Mucosa of descending colon (tissue), 3 donors: ENCODE data around the gene ASNSD1. TPM values are rescaled to one million over a fixed set of nuclear protein-coding genes. Genes with fewer than 3 reads are reported as not detected.

Experiments
- ATAC-seq: fragments of 200-7000 bp; cut with Tn5 transposase; one replicate; pipeline ENCODE4 v1.9.1; 2020; ENCODE audit warnings: mild to moderate bottlenecking, moderate library complexity
- DNase-seq, 3 donors: peaks; one replicate each; pipeline ENCODE4 v3.0.0-alpha.2; 2020
- H3K36me3 ChIP-seq: fragments of 200-600 bp; one replicate; pipeline ENCODE4 v1.8.0; 2021; ENCODE audit warnings: low read depth, mild to moderate bottlenecking
- H3K4me1 ChIP-seq: fragments of 200-600 bp; one replicate; pipeline ENCODE4 v1.8.0; 2021; ENCODE audit warnings: low read depth, mild to moderate bottlenecking
- H3K4me3 ChIP-seq: fragments of 200-600 bp; one replicate; pipeline ENCODE4 v1.8.0; 2021; ENCODE audit warnings: mild to moderate bottlenecking
- H3K9me3 ChIP-seq: fragments of 200-600 bp; one replicate; pipeline ENCODE4 v1.8.0; 2021; ENCODE audit warnings: mild to moderate bottlenecking
- CTCF ChIP-seq: fragments of 200-600 bp; IDR thresholded peaks from one replicate; pipeline ENCODE4 v1.8.0; 2022; ENCODE audit warnings: antibody characterized with exemption, mild to moderate bottlenecking
- intact Hi-C, 2 donors: fragments of 100-400 bp; cut with DNase I in 1 of 2; cut with micrococcal nuclease in 1 of 2; formaldehyde crosslinking; loops; one replicate each; pipeline versions ENCODE4 v1.11.0 to v1.11.1; 2022; cut with DNase I, micrococcal nuclease
- total RNA-seq, 3 donors: library from RNA; stranded (reverse); fragmentation: NEBNext Ultra II Directional in 2 of 3; extraction: Animal tissue kit (Norgen Biotek cat#: 25700) in 2 of 3; gene quantifications; one replicate each; pipeline versions ENCODE4 v1.2.1 to v1.2.4, GENCODE V29; 2021 to 2023
- donor health status: DM: no; HTN: no; CAD: no; lungs with moderate emphysema.
- donor health status: DM: no; HTN: no; CAD: no.
- donor health status: DM: no; HTN: yes; CAD: no.

Gene ASNSD1
- total RNA-seq, 3 donors from 2014 or later: 19.0 to 40.2 (median 19.1) TPM

DNA sequence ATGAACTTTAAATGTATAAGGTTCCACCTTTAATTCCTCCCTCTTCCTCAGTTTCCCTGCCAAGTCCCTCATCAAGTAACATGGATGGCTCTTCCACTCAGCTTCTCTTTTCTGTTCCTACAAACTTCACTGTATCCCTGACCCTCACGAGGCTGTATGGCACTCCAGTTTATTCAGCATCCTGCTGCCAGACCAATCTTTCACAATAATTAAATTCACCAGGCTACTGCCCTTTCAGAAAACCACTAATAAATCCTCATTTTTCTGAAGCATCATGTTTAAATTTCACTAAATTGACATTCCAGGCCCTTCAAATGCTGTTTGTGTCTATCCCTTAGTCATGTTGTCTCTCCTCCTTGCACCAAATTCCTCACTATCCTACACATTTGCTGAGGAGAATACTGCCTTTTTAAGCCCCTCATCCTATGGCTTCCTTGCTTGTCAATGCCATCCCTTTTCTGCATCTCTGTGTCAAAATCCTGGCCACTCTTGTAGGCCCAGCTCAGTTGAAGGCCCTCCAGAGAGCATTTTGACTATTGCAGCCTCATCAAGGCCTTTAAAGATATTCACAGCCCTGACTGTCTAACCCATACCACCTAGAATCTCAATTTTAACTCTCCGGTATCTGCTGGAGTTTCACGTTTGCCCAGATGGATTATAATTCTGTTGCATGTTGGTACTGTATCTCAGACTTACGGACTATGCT, 22.8 kb upstream of the ASNSD1 start:
- H3K9me3 ChIP-seq: no peaks in the 10 kb centered on the region
- intact Hi-C loops: loop anchor here in 1 of 2 donors (10.0 kb wide), 1 partner anchor 174 kb away; no protein-coding TSS in a partner anchor
- no peaks in the 10 kb centered on the region for H3K4me1 ChIP-seq
- H3K36me3 ChIP-seq: no peaks in the 10 kb centered on the region
- ATAC-seq (no peak), DNase-seq (no peak)
- H3K4me3 ChIP-seq: no peak overlapping the region
- TF ChIP-seq CTCF: no peak

- intact Hi-C loops: loop anchor here in 1 of 2 donors (10.0 kb wide), 1 partner anchor 174 kb away; no protein-coding TSS in a partner anchor
- Histone ChIP-seq H3K4me1 (no peaks in the 10 kb centered on the region), H3K4me3 (no peak overlapping the region), H3K9me3 (no peaks in the 10 kb centered on the region), H3K36me3 (no peaks in the 10 kb centered on the region)
- ATAC-seq (peak; percentile 96), DNase-seq (peak in 1 of 3 donors; percentile 42)
- no peak for TF ChIP-seq CTCF
Measured at GRCh38 chr2:189639007-189639609, 22.2 kb upstream of the ASNSD1 start.

DNA sequence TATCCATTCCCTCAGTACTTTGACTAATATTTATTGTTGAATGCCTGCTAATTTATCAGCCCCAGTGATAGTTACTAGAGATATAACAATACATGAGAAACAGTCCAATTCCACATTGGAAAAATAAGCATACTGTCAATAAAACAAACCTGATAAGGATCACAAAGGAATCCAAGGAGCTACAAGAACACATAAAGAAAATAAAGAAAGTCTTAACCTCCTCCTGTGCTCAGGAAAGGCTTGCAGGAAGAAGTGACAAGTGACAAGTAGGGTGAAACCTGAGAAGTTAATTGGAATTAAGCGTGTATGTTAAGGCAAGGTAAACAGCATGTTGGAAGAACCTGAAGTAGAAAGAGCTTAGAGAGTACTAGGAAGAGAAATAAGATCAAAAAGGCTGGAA, 20.3 kb upstream of the ASNSD1 start:
- Histone ChIP-seq H3K36me3 (no peaks in the 10 kb centered on the region), H3K4me3 (no peak overlapping the region), H3K9me3 (no peaks in the 10 kb centered on the region), H3K4me1 (no peaks in the 10 kb centered on the region)
- intact Hi-C loops: no loop called here
- TF ChIP-seq CTCF: no peak
- ATAC-seq (no peak), DNase-seq (no peak)

GRCh38 chr2:189641590-189641989, 19.7 kb upstream of the ASNSD1 start:
- intact Hi-C loops: no loop called here
- no peaks in the 10 kb centered on the region for H3K4me1 ChIP-seq

DNA sequence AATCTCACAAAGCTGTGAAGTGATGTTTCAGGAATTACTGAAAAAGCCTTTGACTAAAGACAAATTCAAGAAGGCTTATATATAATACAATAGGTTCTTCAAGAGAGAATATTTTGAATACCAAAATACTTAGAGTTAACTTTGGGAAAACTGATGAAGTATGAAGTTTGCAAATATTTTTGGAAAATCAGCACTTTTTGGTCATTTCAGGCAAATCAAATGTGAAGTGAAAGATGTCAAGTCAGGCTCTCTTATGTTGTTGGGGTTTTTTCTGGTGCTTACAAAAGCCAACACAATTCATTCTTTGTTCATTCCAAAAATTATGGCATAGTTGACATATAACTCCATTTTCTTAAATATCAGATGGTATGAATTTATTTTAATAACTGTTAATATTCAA, 14.7 kb upstream of the ASNSD1 start:
- intact Hi-C loops: no loop called here
- H3K36me3 ChIP-seq: no peaks in the 10 kb centered on the region
- ATAC-seq (no peak), DNase-seq (no peak)
- H3K9me3 ChIP-seq: no peaks in the 10 kb centered on the region
- no peak overlapping the region for H3K4me3 ChIP-seq
- H3K4me1 ChIP-seq: no peaks in the 10 kb centered on the region
- no peak for TF ChIP-seq CTCF

More at GRCh38 chr2:189641590-189641989, 19.7 kb upstream of the ASNSD1 start:
- no peak overlapping the region for H3K4me3 ChIP-seq
- no peaks in the 10 kb centered on the region for H3K9me3 ChIP-seq
- TF ChIP-seq CTCF: no peak
- no peak for ATAC-seq
- no peak for DNase-seq
- H3K36me3 ChIP-seq: no peaks in the 10 kb centered on the region
